Measurements from ENCODE around the gene ETV3. TPM values are rescaled to one million over a fixed set of nuclear protein-coding genes. Genes with fewer than 3 reads are reported as not detected.
A peak's percentile ranks its signal among the peaks of the same experiment; 100 is the strongest.

The ETV3 gene
- total and polyA plus RNA-seq, 10 of the 15 experiments (the other 5 are each of a cell fraction or from before 2014, with no cell fraction given): 1.7 to 13.8 (median 7.2) TPM

DNA sequence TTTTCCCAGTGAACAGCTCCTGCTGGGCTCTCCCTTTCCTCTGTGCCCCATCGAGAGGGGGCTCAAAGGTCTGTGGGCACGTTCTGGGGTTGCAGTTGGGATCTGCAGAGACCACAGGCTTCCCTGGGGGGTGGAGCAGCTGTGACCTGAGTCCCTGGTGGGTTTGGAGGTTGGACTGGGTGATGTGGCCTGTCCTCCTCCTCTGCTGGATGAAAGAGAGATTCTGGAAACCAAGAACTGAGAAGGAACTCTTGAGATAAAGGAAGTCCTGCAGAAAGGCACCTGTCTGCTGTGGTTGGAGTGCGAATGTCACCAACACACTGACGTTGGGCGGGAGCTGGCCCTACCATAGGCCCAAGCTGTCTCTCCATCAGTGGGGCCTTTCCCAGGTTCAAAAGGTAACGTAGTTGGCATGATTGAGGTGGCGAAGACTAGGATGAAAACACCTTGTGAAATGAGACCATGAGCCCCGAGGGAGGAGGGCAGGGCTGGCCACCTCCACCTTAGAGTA lies 35.8 kb upstream of the ETV3 start:
- Histone ChIP-seq H2AFZ (ENCODE audit: control insufficient read depth, low read depth, low read length) (no peak overlapping the region), H3K4me2 (ENCODE audit: control insufficient read depth, insufficient read depth) (0 out of 2 replicates have a peak overlapping the region, but pooled peaks have one; percentile 0), H3K4me1 (ENCODE audit: control insufficient read depth, insufficient read depth, low read length) (peaks cover 50% of the 10 kb centered on the region), H3K9ac (ENCODE audit: control insufficient read depth, insufficient read depth, low read length) (no peak overlapping the region), H3K27me3 (replicated peaks in 1 of 2; ENCODE audit: control insufficient read depth in 2 of 2, insufficient read depth in 2 of 2, low read length in 1 of 2) (no peaks in the 10 kb centered on the region), H3K4me3 (no peak overlapping the region), H3K79me2 (ENCODE audit: control insufficient read depth, insufficient read depth, low read length) (no peaks in the 10 kb centered on the region), H3K9me3 (replicated peaks; ENCODE audit: control insufficient read depth, insufficient read depth, low read length) (no peaks in the 10 kb centered on the region), H3K36me3 (ENCODE audit: control insufficient read depth in 2 of 2, insufficient read depth in 2 of 2, low read length in 1 of 2) (no peaks in the 10 kb centered on the region), H3K27ac (ENCODE audit: control insufficient read depth, insufficient read depth) (no peak overlapping the region), H4K20me1 (ENCODE audit: control insufficient read depth, insufficient read depth) (no peaks in the 10 kb centered on the region)
- TF ChIP-seq SMAD5 (IDR thresholded peaks at IDR 0.05; ENCODE audit: low read depth) (no peak), IKZF1 (conservative IDR thresholded peaks at IDR 0.05) (peak; percentile 61), ZBTB4 (CRISPR knock-in tag; IDR thresholded peaks at IDR 0.05) (no peak), RELA (IDR thresholded peaks at IDR 0.05; ENCODE audit: borderline replicate concordance, partially characterized antibody) (no peak), ZNF274 (IDR thresholded peaks at IDR 0.05; ENCODE audit: insufficient read depth, insufficient read length) (no peak), NFIC (IDR thresholded peaks at IDR 0.05; ENCODE audit: low read depth, low read length) (no peak), BHLHE40 (IDR thresholded peaks at IDR 0.05; ENCODE audit: borderline replicate concordance in 1 of 2, low read depth in 2 of 2, low read length in 1 of 2) (peak in 1 of 2 experiments; percentile 24; a peak in 2 of 4 replicates), NR2F1 (conservative IDR thresholded peaks at IDR 0.05) (peak; percentile 36; the same call in 1 of the 2 replicates), ZBTB33 (IDR thresholded peaks at IDR 0.05) (no peak), RBBP5 (conservative IDR thresholded peaks at IDR 0.05) (no peak), SPI1 (IDR thresholded peaks at IDR 0.05; ENCODE audit: borderline replicate concordance, insufficient read depth, low read depth, low read length) (peak; percentile 32; the same call in 1 of the 2 replicates), IKZF2 (IDR thresholded peaks at IDR 0.05) (peak in 1 of 2 experiments; percentile 48; a peak in 2 of 4 replicates)
- TF ChIP-seq, protein P1, sequence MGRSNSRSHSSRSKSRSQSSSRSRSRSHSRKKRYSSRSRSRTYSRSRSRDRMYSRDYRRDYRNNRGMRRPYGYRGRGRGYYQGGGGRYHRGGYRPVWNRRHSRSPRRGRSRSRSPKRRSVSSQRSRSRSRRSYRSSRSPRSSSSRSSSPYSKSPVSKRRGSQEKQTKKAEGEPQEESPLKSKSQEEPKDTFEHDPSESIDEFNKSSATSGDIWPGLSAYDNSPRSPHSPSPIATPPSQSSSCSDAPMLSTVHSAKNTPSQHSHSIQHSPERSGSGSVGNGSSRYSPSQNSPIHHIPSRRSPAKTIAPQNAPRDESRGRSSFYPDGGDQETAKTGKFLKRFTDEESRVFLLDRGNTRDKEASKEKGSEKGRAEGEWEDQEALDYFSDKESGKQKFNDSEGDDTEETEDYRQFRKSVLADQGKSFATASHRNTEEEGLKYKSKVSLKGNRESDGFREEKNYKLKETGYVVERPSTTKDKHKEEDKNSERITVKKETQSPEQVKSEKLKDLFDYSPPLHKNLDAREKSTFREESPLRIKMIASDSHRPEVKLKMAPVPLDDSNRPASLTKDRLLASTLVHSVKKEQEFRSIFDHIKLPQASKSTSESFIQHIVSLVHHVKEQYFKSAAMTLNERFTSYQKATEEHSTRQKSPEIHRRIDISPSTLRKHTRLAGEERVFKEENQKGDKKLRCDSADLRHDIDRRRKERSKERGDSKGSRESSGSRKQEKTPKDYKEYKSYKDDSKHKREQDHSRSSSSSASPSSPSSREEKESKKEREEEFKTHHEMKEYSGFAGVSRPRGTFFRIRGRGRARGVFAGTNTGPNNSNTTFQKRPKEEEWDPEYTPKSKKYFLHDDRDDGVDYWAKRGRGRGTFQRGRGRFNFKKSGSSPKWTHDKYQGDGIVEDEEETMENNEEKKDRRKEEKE (IDR thresholded peaks at IDR 0.05): no peak
- in situ Hi-C loops (cut with MboI) (no loop called here), intact Hi-C loops (cut with micrococcal nuclease; ENCODE audit: unreplicated experiment) (loop anchor here (10.0 kb wide), 1 partner anchor 391 kb away; no protein-coding TSS in a partner anchor)
- ATAC-seq: peak; percentile 18
- ChIA-PET POLR2A (no interaction called here), SMC1A (ENCODE audit: uncharacterized antibody, unreplicated experiment) (interaction anchor here (0.8 to 3.6 kb wide), 12 partner anchors 9 to 322 kb away, joined by 3 to 22 read pairs (median 6); no protein-coding TSS in a partner anchor), RAD21 (ENCODE audit: unreplicated experiment) (interaction anchor here (0.6 to 4.3 kb wide), 5 partner anchors 18 to 322 kb away, joined by 3 to 23 read pairs (median 3); no protein-coding TSS in a partner anchor), CTCF (interaction anchor here (1.0 to 18.5 kb wide), 9 partner anchors 16 to 331 kb away, joined by 3 to 349 read pairs (median 5); no protein-coding TSS in a partner anchor)
- 12% methylated on average over 8 of the region's 8 CpGs for WGBS (ENCODE audit: insufficient coverage, insufficient replicate concordance, low lambda C conversion rate, missing lambda C conversion rate)
- BruUV-seq (replicated peaks): no TSS peak
- DNase-seq (ENCODE audit: low read depth, low spot score): no peak
- FAIRE-seq: no peak

Measured in GM12878 (cell line).